MM.1S (cell line): ENCODE measurements around the gene SNW1.
A peak's percentile ranks its signal among the peaks of the same experiment; 100 is the strongest.

Experiments used
- DNase-seq: peaks from one replicate; pipeline ENCODE4 v3.0.0-alpha.2; 2015
- H2AFZ ChIP-seq: fragments of 300-600 bp; sonication (generic); 2 replicates; pipeline ENCODE4 v1.6.0; 2016; ENCODE audit warnings: antibody characterized with exemption, low read length
- H3F3A ChIP-seq: fragments of 300-600 bp; sonication (generic); 2 replicates; pipeline ENCODE4 v1.6.1; 2016; ENCODE audit warnings: mild to moderate bottlenecking, antibody characterized with exemption, low read length, moderate library complexity, mixed read lengths; ENCODE audit not compliant: insufficient read depth
- H3K27ac ChIP-seq: fragments of 300-600 bp; sonication (generic); 2 replicates; pipeline ENCODE4 v1.5.1; 2016; ENCODE audit warnings: mild to moderate bottlenecking, low read length
- H3K27me3 ChIP-seq: fragments of 300-600 bp; sonication (generic); replicated peaks from 2 replicates; pipeline ENCODE4 v1.6.0; 2016; ENCODE audit warnings: low read length; ENCODE audit not compliant: insufficient read depth
- H3K36me3 ChIP-seq: fragments of 300-600 bp; sonication (generic); replicated peaks from 2 replicates; pipeline ENCODE4 v1.6.1; 2016; ENCODE audit warnings: mild to moderate bottlenecking, low read length, mixed read lengths; ENCODE audit not compliant: insufficient read depth
- H3K4me1 ChIP-seq: fragments of 300-600 bp; sonication (generic); 2 replicates; pipeline ENCODE4 v1.6.1; 2016; ENCODE audit warnings: low read length, mixed read lengths
- H3K4me2 ChIP-seq: fragments of 300-600 bp; sonication (generic); 2 replicates; pipeline ENCODE4 v1.6.0; 2016; ENCODE audit warnings: low read depth, low read length
- H3K4me3 ChIP-seq: fragments of 300-600 bp; sonication (generic); 2 replicates; pipeline ENCODE4 v1.5.1; 2016; ENCODE audit warnings: low read length, mixed read lengths
- H3K79me2 ChIP-seq: fragments of 300-600 bp; sonication (generic); 2 replicates; pipeline ENCODE4 v1.6.1; 2016; ENCODE audit warnings: mixed run types, low read length, mixed read lengths
- H3K9ac ChIP-seq: fragments of 300-600 bp; sonication (generic); 2 replicates; pipeline ENCODE4 v1.6.1; 2016; ENCODE audit warnings: low read length, mixed read lengths
- H3K9me2 ChIP-seq: fragments of 300-600 bp; sonication (generic); replicated peaks from 2 replicates; pipeline ENCODE4 v1.6.1; 2016; ENCODE audit warnings: mild to moderate bottlenecking, low read length, mixed read lengths; ENCODE audit not compliant: insufficient read depth
- H3K9me3 ChIP-seq: fragments of 300-600 bp; sonication (generic); replicated peaks from 2 replicates; pipeline ENCODE4 v1.6.1; 2016; ENCODE audit warnings: mild to moderate bottlenecking, low read length, mixed read lengths; ENCODE audit not compliant: insufficient read depth
- H4K20me1 ChIP-seq: fragments of 300-600 bp; sonication (generic); 2 replicates; pipeline ENCODE4 v1.6.1; 2016; ENCODE audit warnings: mild to moderate bottlenecking, low read length, moderate library complexity, mixed read lengths; ENCODE audit not compliant: insufficient read depth
- CTCF ChIP-seq: fragments of 300-600 bp; sonication (generic); IDR thresholded peaks from 2 replicates; pipeline ENCODE4 v1.5.1; 2016; ENCODE audit warnings: antibody characterized with exemption, low read length, mixed read lengths
- EZH2 ChIP-seq: fragments of 300-600 bp; sonication (generic); optimal IDR thresholded peaks from 2 replicates; pipeline ENCODE3; 2017; ENCODE audit warnings: low read depth, mild to moderate bottlenecking, antibody characterized with exemption, low read length, mixed read lengths
- EZH2phosphoT487 ChIP-seq: fragments of 300-600 bp; sonication (generic); IDR thresholded peaks from 2 replicates; pipeline ENCODE4 v1.6.1; 2018; ENCODE audit warnings: antibody characterized with exemption, low read length

SNW1 gene

DNA sequence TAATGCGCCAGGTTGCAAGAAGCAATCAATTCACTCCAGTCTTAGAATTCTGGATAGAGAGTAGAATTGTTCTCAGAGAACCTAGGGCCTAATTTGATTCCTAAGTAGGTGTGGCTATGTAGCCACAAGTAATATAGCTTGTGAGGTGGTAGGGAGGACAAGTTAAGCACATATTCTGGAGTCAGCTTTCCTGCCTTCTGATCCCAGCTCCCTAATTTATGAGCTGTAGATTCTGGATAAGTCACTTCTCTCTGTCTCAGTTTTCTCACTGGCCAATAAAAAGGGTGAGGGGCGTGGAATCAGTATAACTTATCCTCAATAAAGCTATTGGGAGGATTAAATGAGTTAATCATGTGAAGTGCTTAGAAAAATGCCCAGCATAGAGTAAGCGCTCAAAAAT, 3.0 kb upstream of the SNW1 start:
- Histone ChIP-seq H3K4me3 (no peak overlapping the region), H3K79me2 (peaks cover 19% of the 10 kb centered on the region), H3K4me2 (no peak overlapping the region), H3K27ac (no peak overlapping the region), H3K9ac (no peak overlapping the region), H3K27me3 (no peaks in the 10 kb centered on the region), H3K36me3 (no peaks in the 10 kb centered on the region), H3K4me1 (peaks cover 6% of the 10 kb centered on the region; the same call in 1 of the 2 replicates), H4K20me1 (no peaks in the 10 kb centered on the region), H2AFZ (no peak overlapping the region), H3K9me3 (no peaks in the 10 kb centered on the region), H3K9me2 (no peaks in the 10 kb centered on the region), H3F3A (no peaks in the 10 kb centered on the region)
- TF ChIP-seq EZH2 (no peak), CTCF (no peak), EZH2phosphoT487 (no peak)
- no peak for DNase-seq

DNA sequence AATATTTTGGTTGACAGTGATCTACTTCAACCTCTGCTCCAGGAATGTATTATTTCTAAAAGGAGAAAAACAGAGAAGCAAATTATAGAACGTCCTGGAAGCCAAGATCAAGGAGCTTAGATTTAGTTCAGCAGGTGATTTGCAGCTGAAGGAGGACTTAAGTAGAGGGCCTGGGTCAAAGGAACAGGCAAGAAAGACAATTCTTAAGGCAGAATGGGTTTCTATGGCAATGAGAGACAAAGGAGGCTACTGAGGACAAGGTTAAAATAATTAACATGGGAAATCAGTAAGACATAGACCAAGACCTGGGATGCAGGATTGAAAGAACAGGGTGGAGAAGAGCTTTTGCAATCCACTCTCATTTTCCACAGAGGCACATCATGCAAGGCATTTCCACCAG, 2.4 kb upstream of the SNW1 start:
- peaks cover 26% of the 10 kb centered on the region for H3K79me2 ChIP-seq
- 0 out of 2 replicates have a peak, but pooled peaks cover 3% of the 10 kb centered on the region for H3K4me1 ChIP-seq
- no peaks in the 10 kb centered on the region for H3K9me3 ChIP-seq
- H3K9me2 ChIP-seq: no peaks in the 10 kb centered on the region
- no peak for TF ChIP-seq EZH2
- TF ChIP-seq CTCF: no peak
- no peak for TF ChIP-seq EZH2phosphoT487
- no peak overlapping the region for H3K4me3 ChIP-seq
- H3K27me3 ChIP-seq: no peaks in the 10 kb centered on the region
- H3F3A ChIP-seq: no peaks in the 10 kb centered on the region
- no peaks in the 10 kb centered on the region for H4K20me1 ChIP-seq
- no peak overlapping the region for H3K4me2 ChIP-seq
- H2AFZ ChIP-seq: no peak overlapping the region
- no peak for DNase-seq
- H3K27ac ChIP-seq: no peak overlapping the region
- H3K9ac ChIP-seq: no peak overlapping the region
- H3K36me3 ChIP-seq: no peaks in the 10 kb centered on the region

GRCh38 chr14:77761205-77761931, 412 bp upstream of the SNW1 start:
- Histone ChIP-seq H2AFZ (peak overlapping the region; percentile 93), H3K9ac (peak overlapping the region; percentile 92; the same call in 1 of the 2 replicates), H3K36me3 (no peaks in the 10 kb centered on the region), H3F3A (no peaks in the 10 kb centered on the region), H4K20me1 (no peaks in the 10 kb centered on the region), H3K9me3 (no peaks in the 10 kb centered on the region), H3K79me2 (peaks cover 45% of the 10 kb centered on the region), H3K27ac (no peak overlapping the region), H3K4me3 (peak overlapping the region; percentile 95), H3K4me1 (no peaks in the 10 kb centered on the region), H3K9me2 (no peaks in the 10 kb centered on the region), H3K4me2 (peak overlapping the region; percentile 47), H3K27me3 (no peaks in the 10 kb centered on the region)
- TF ChIP-seq EZH2 (no peak), CTCF (peak; percentile 30), EZH2phosphoT487 (no peak)
- no peak for DNase-seq
